HG03066 (cell line): Measurements from ENCODE around the gene WASHC2A.
"Not testable (repeated sequence)": the region's sequence is repeated elsewhere in the genome, so short reads cannot be mapped to it uniquely, and the experiment has no call there.

Experiments used
- ATAC-seq: cut with Tn5 transposase; IDR thresholded peaks from one replicate; pipeline ENCODE4 v1.9.1; 2021; ENCODE audit warnings: low read depth; ENCODE audit not compliant: unreplicated experiment

Gene WASHC2A

DNA sequence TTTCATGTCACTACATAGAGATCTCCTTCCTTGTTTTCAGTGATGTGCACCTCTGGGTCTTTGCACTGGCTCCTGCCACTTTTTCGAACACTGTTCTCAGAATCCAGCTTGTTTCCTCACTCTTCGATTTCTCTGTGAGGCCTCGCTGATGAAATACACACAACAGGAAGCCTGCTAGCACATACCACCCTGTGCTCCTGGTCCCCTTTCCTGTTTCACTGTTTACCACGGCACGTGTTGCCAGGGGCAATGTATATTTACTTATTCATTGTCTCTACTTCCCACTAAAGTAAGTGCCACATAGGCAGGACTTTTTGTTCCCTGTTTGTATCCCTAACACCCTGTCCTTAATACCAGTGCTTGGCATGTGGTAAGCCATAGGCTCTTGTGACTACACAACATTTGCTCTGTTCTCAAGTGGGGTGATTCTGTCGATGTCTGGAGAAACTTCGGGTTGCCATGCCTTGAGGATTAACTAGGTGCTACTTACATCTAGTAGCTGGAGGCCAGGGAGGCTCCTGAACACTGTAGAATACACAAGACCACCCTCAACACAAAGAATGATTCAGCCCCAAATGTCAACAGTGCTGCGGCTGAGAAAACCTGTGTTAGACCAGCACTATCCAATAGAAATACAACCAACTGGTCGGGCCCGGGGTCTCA, 75.9 kb downstream of the WASHC2A start:
- ATAC-seq, result not testable (repeated sequence)

GRCh38 chr10:50145575-50145974, 77.8 kb downstream of the WASHC2A start:
- ATAC-seq, result not testable (repeated sequence)

GRCh38 chr10:50152792-50153272, 85.1 kb downstream of the WASHC2A start:
- ATAC-seq, result no peak

- not testable (repeated sequence) for ATAC-seq
These were observed 90.1 kb downstream of the WASHC2A start for GRCh38 chr10:50157868-50158267.

- ATAC-seq, result not testable (repeated sequence)
These were observed 92.1 kb downstream of the WASHC2A start for GRCh38 chr10:50159856-50160255.

DNA sequence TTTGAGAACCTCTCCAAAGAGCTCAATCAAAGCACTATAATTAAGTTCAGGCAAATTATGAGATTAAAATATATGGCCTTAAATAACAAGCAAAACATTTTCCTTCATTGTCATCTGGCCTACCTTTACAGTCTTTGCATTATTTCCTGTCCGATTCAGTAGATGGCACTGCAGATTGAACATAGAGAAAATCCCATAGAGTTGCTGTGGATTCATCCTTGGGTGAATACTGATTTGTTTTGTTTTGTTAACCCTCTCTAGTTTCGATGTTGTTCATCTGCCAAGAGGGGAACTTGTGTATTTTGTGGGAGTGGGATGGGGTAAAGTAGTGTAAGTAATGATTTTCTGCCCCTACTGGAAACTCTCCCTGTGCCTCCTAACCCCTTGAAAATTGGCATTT, 97.3 kb downstream of the WASHC2A start:
- not testable (repeated sequence) for ATAC-seq

DNA sequence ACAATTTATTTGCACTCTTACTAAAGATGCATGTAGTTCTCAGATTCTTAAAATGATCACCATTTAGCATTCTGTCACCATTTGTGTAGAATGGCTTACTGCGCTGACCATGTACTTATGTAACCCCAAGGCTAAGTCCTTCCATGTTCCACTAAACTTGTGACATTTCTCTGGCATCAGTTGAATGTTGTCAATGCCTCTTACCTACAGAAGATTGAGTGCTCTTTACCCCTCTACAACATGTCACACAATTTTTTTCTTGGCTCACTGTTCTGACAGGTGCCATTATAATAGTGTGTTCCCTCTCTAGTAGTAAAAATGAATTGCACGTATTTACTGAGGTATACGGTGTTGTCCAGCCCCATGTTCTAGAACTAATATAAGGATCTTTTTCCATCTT, 100.1 kb downstream of the WASHC2A start:
- not testable (repeated sequence) for ATAC-seq

- not testable (repeated sequence) for ATAC-seq
These were observed 101.8 kb downstream of the WASHC2A start for GRCh38 chr10:50169506-50169905.

GRCh38 chr10:50174788-50175525, 107.2 kb downstream of the WASHC2A start:
- ATAC-seq, result not testable (repeated sequence)
